ENCODE measurements around the gene NDUFS6. TPM values are rescaled to one million over a fixed set of nuclear protein-coding genes. Genes with fewer than 3 reads are reported as not detected.

The NDUFS6 gene
- total RNA-seq, result 10 to 100 TPM; 12.6 to 16.8 TPM
- 10 to 100 TPM; 69.3 to 75.8 (median 70.9) TPM for polyA plus RNA-seq
- 8.9 to 60.7 (median 24.1) reads per million in 6 experiments for total RNA-seq

DNA sequence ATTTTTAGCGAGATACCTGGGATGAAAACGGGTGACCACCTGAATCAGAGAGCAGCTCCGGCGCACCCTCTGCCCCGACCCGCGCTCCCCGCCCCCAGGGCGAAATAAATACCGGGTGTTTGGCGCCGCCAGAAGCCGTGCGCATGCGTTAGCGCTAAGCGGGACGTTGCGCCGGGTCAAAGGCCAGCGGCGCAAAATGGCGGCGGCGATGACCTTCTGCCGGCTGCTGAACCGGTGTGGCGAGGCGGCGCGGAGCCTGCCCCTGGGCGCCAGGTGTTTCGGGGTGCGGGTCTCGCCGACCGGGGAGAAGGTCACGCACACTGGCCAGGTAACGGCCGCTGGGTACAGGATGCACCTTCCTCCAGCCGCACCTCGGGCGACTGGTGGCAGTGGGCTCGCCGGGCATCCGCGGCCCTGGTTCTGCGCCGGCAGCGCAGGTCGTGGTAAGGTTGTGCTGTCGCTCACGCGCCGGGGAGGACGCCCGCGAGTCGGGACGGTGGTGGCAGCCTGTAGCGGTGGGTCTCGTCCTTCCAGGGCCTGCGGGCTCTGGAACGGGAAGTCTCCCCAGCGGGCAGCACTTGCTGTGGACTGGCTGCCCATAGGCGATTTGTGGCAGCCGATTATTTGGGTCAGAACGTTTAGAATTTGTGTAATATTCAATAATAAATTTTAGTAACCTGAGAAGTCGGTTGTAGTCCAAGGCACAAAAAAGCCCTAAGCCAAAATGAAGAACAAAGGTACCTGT, at the start of gene NDUFS6:
Gene NDUFS6 (plus strand): TSS at position 186 of the 745 bp plus-strand sequence. CDS start 11 bp downstream, at position 197.
- H3K27ac Mint-ChIP-seq, result peak within 1 kb of the TSS; percentile 97 to 99 (median 99)
- H3K9me3 Mint-ChIP-seq, result no peaks in the 10 kb centered on the region
- H3K36me3 Mint-ChIP-seq, result peaks cover 13 to 45% (median 19%) of the 10 kb centered on the region in 3 donors
- H3K27me3 Mint-ChIP-seq, result no peaks in the 10 kb centered on the region
- POLR2A ChIA-PET, result interaction anchor here (0.7 to 4.4 kb wide), 13 partner anchors 9 to 457 kb away, joined by 3 to 40 read pairs (median 5); partner anchors contain the start of genes CLPTM1L and LPCAT1
- H3K4me1 Mint-ChIP-seq, result peaks cover 27 to 67% (median 59%) of the 10 kb centered on the region in 4 donors
- DNase-seq (peak; percentile 58 to 85 (median 74)), ATAC-seq (peak; percentile 63)
- H3K4me3 Mint-ChIP-seq, result peak within 1 kb of the TSS; percentile 96 to 100 (median 99)

DNA sequence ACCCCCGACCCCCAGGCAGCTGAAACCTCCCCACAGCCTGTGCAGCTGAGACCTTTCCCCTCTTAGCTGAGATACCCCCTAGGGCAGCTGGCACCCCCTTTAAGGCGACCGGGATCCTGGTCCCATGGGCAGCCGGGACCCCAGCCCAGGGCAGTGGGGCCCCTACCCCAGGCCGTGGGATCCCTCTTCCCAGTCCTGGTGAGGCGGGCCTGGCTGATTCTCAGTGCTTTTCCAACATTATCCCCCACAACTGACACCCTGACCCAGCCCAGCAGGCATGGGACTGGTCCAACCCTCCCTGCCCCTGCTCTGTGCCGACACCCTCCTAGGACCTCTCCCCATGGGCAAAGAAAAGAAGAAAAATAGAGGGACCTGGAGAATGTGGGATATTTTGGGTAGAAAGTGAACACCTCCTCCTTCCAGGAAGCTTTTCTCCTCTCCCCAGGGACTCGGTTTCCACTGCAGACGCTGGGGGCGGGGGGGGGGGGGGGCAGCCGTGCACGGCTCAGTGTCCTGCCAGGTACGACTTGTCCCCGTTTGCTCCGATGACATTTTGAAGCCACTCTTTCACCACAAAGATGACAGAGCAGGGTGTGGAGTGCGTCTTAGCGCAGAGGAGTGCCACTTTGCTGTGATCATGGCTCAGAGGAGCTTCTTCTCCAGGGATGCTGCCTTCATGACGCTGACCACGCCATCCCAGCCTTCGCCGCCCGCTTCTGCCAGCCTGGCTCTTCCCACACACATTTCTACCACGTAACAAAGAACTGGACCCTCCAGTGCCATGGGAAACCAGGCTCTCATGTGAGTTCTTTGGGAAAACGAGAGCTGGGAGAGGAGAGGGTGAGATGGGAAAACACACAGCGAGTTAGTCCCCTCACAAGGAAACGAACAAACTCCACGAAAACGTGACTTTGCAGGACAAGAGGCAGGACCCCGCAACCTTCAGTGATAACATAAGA, 49.1 kb upstream of the NDUFS6 start:
- Mint-ChIP-seq H3K36me3 (no peaks in the 10 kb centered on the region), H3K27ac (peak overlapping the region in 1 of 10 donors; percentile 31), H3K27me3 (peaks cover 0 to 18% (median 2%) of the 10 kb centered on the region in 5 donors), H3K4me1 (no peaks in the 10 kb centered on the region), H3K9me3 (no peaks in the 10 kb centered on the region), H3K4me3 (no peak overlapping the region)
- DNase-seq, result no peak
- ATAC-seq, result no peak
- POLR2A ChIA-PET, result no interaction called here

- no peaks in the 10 kb centered on the region for H3K4me1 Mint-ChIP-seq
- peaks cover 0 to 17% (median 2%) of the 10 kb centered on the region in 5 donors for H3K27me3 Mint-ChIP-seq
- no peaks in the 10 kb centered on the region for H3K9me3 Mint-ChIP-seq
- no peak for DNase-seq
- no peaks in the 10 kb centered on the region for H3K36me3 Mint-ChIP-seq
- no peak overlapping the region for H3K27ac Mint-ChIP-seq
- POLR2A ChIA-PET, result no interaction called here
- ATAC-seq, result no peak
- H3K4me3 Mint-ChIP-seq, result no peak overlapping the region
Observed at GRCh38 chr5:1752881-1753280, 48.3 kb upstream of the NDUFS6 start.

- Mint-ChIP-seq H3K9me3 (peaks cover 0 to 5% (median 0%) of the 10 kb centered on the region in 9 donors), H3K4me1 (no peaks in the 10 kb centered on the region), H3K27me3 (peaks cover 0 to 17% (median 2%) of the 10 kb centered on the region in 5 donors), H3K36me3 (peaks cover 0 to 5% (median 2%) of the 10 kb centered on the region in 3 donors), H3K4me3 (no peak overlapping the region), H3K27ac (no peak overlapping the region)
- POLR2A ChIA-PET, result no interaction called here
- ATAC-seq, result no peak
- no peak for DNase-seq
Observed at GRCh38 chr5:1753490-1753889, 47.7 kb upstream of the NDUFS6 start.

- Mint-ChIP-seq H3K4me3 (no peak overlapping the region), H3K27me3 (peaks cover 0 to 17% (median 2%) of the 10 kb centered on the region in 5 donors)
- no peak for DNase-seq
Observed at GRCh38 chr5:1754531-1755220, 46.5 kb upstream of the NDUFS6 start.

DNA sequence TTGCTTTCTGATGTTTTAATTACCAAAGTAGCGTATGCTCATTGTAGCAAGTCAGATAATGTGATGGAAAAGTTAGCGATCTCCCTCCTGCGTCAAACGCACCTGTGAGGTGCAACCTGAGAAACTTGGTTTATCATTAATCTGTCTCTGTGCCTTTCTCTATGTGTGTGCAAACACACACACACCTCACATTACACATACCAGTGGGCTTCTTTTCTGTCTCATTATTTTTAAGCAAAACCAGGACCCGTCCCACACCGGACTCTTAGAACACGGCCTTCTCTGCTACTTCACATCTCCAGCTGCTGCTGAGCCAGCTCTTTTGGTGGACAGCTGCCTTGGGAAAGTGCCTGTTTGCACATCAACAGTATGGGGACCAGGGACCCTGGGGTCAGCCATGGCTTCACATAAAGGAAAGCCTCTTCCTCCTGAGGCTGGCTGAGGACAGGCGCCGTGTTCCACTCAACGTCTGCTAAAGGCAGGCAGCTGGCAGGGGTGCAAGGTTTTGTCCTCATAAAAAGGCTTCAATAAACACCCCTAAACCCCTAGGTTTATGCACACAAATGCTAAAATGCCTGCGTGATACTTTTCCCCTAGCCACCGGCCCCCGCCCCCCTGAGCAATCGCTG, 45.8 kb upstream of the NDUFS6 start:
- peaks cover 0 to 16% (median 0%) of the 10 kb centered on the region in 5 donors for H3K27me3 Mint-ChIP-seq
- POLR2A ChIA-PET, result no interaction called here
- peaks cover 0 to 8% (median 0%) of the 10 kb centered on the region in 9 donors for H3K9me3 Mint-ChIP-seq
- no peak overlapping the region for H3K4me3 Mint-ChIP-seq
- H3K27ac Mint-ChIP-seq, result no peak overlapping the region
- DNase-seq (no peak), ATAC-seq (no peak)
- no peaks in the 10 kb centered on the region for H3K4me1 Mint-ChIP-seq
- H3K36me3 Mint-ChIP-seq, result peaks cover 0 to 8% (median 4%) of the 10 kb centered on the region in 3 donors

More at GRCh38 chr5:1754531-1755220, 46.5 kb upstream of the NDUFS6 start:
- POLR2A ChIA-PET, result no interaction called here
- no peaks in the 10 kb centered on the region for H3K4me1 Mint-ChIP-seq
- no peak overlapping the region for H3K27ac Mint-ChIP-seq
- peaks cover 0 to 8% (median 0%) of the 10 kb centered on the region in 9 donors for H3K9me3 Mint-ChIP-seq
- ATAC-seq, result no peak
- peaks cover 0 to 8% (median 4%) of the 10 kb centered on the region in 3 donors for H3K36me3 Mint-ChIP-seq

- DNase-seq (no peak), ATAC-seq (no peak)
- H3K9me3 Mint-ChIP-seq, result peaks cover 0 to 8% (median 0%) of the 10 kb centered on the region in 9 donors
- peaks cover 0 to 8% (median 4%) of the 10 kb centered on the region in 3 donors for H3K36me3 Mint-ChIP-seq
- H3K4me3 Mint-ChIP-seq, result no peak overlapping the region
- peak overlapping the region in 1 of 10 donors; percentile 32 for H3K27ac Mint-ChIP-seq
- POLR2A ChIA-PET, result no interaction called here
- no peaks in the 10 kb centered on the region for H3K4me1 Mint-ChIP-seq
- peaks cover under 1 to 8% (median 1%) of the 10 kb centered on the region in 5 donors for H3K27me3 Mint-ChIP-seq
Observed at GRCh38 chr5:1756481-1756880, 44.7 kb upstream of the NDUFS6 start.

DNA sequence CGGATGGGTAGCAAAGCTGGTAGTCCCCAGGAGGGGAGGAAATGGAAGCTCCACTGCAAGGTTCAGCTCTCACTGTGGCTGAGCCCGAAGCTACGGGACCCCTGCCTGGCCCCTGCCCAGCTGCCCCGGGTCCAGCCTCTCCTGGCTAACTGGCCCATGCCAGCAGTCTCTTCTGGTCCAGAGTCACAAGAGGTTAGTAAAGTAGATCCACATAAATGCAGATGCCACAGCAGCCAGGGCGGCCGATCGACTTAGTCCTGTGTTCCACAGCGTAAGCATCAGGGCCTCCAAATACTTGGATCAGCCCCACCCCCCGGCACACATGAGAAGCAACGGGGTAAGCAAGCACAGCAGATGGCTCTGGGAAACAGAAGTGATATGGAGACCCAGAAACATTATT, 43.7 kb upstream of the NDUFS6 start:
- Mint-ChIP-seq H3K36me3 (peaks cover 0 to 8% (median 4%) of the 10 kb centered on the region in 3 donors), H3K4me3 (no peak overlapping the region), H3K9me3 (peaks cover 0 to 8% (median 0%) of the 10 kb centered on the region in 9 donors), H3K27me3 (peaks cover 2 to 9% (median 4%) of the 10 kb centered on the region in 5 donors), H3K4me1 (no peaks in the 10 kb centered on the region), H3K27ac (no peak overlapping the region)
- no peak for ATAC-seq
- DNase-seq, result no peak
- POLR2A ChIA-PET, result interaction anchor here (0.7 kb wide), 1 partner anchor 35 kb away, joined by 3 read pairs; no protein-coding TSS in a partner anchor

- Mint-ChIP-seq H3K4me3 (peak overlapping the region in 1 of 10 donors; percentile 35), H3K27ac (no peak overlapping the region), H3K9me3 (peaks cover 0 to 8% (median 0%) of the 10 kb centered on the region in 9 donors), H3K27me3 (peaks cover 3 to 17% (median 5%) of the 10 kb centered on the region in 5 donors), H3K4me1 (no peaks in the 10 kb centered on the region), H3K36me3 (peaks cover 0 to 8% (median 4%) of the 10 kb centered on the region in 3 donors)
- no peak for DNase-seq
- POLR2A ChIA-PET, result no interaction called here
- ATAC-seq, result no peak
Observed at GRCh38 chr5:1758574-1758973, 42.6 kb upstream of the NDUFS6 start.

DNA sequence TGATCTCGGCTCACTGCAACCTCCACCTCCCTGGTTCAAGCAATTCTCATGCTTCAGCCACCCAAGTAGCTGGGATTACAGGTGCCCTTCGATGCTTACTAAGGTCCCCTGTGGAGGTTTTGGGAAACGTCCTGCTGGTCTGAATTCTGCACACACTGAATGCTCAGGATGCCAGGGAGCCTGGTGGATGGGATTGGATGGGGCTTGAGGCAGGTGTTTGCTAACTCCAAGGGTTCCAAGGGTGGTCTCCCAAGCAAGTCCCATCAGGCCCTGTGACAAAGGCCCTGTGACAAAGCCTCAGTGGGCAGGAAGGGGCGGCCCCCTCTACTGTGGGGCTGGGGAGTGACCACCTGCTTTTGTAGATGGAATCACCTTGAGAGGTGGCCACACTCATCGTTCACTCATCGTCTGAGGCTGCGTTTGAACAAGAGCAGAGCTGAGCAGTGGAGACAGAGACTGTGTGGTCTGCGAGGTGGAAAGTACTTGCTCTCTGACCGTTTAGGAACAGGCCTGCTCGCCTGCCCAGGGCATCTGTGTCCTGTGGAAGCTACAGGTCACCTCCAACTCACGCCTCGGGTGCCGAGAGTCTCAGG, 41.7 kb upstream of the NDUFS6 start:
- peaks cover 0 to 8% (median 4%) of the 10 kb centered on the region in 3 donors for H3K36me3 Mint-ChIP-seq
- peaks cover 4 to 26% (median 8%) of the 10 kb centered on the region in 5 donors for H3K27me3 Mint-ChIP-seq
- H3K4me1 Mint-ChIP-seq, result no peaks in the 10 kb centered on the region
- peaks cover 0 to 8% (median 0%) of the 10 kb centered on the region in 9 donors for H3K9me3 Mint-ChIP-seq
- no peak overlapping the region for H3K4me3 Mint-ChIP-seq
- POLR2A ChIA-PET, result no interaction called here
- ATAC-seq (no peak), DNase-seq (no peak)
- no peak overlapping the region for H3K27ac Mint-ChIP-seq

DNA sequence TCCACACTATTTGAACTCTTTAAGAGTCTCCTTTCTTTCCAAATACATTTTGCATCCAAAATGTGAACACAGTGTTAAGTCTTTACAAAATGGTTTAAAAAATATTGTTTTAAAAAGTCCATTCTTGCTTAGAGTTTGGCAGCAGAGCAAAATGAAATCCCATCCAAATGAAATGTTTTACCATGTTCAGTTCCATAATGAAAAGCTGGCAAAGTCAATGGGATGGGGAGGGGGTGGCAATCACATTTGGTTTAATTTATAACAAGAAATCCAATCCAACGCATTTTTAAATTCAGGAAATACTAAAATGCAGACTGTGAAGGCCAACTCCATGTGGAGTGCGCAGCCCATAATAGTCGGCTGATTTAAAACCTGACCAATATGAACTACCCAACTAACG, 41.0 kb upstream of the NDUFS6 start:
- no peaks in the 10 kb centered on the region for H3K4me1 Mint-ChIP-seq
- POLR2A ChIA-PET, result no interaction called here
- H3K27ac Mint-ChIP-seq, result no peak overlapping the region
- H3K36me3 Mint-ChIP-seq, result peaks cover 0 to 8% (median 4%) of the 10 kb centered on the region in 3 donors
- peaks cover 0 to 8% (median 0%) of the 10 kb centered on the region in 9 donors for H3K9me3 Mint-ChIP-seq
- peaks cover 9 to 32% (median 10%) of the 10 kb centered on the region in 5 donors for H3K27me3 Mint-ChIP-seq
- ATAC-seq (no peak), DNase-seq (no peak)
- H3K4me3 Mint-ChIP-seq, result no peak overlapping the region
